A549 (cell line): ENCODE results near the gene FIBCD1. TPM values are rescaled to one million over a fixed set of nuclear protein-coding genes. Genes with fewer than 3 reads are reported as not detected.
"Not testable (repeated sequence)": the region's sequence is repeated elsewhere in the genome, so short reads cannot be mapped to it uniquely, and the experiment has no call there.

Source experiments
- ATAC-seq, 2 experiments: fragments of 200-7000 bp in 1 of 2; fragments of >200 bp in 1 of 2; cut with Nextera tagmentation in 1 of 2; cut with Tn5 transposase in 1 of 2; 3 replicates each; pipeline versions ENCODE4 v1.8.0 to v1.9.1; 2018 to 2020; ENCODE audit warnings: mild to moderate bottlenecking in 1 of 2, moderate library complexity in 1 of 2
- CTCF ChIA-PET: fragments of 300-600 bp; sonication (Branson Sonifier 250); formaldehyde crosslinking; extraction: SDS; loops from one replicate; lab custom pipeline; 2021; ENCODE audit warnings: antibody characterized with exemption, inconsistent platforms; lab: Yijun Ruan, JAX
- POLR2A ChIA-PET: fragments of 350-600 bp; formaldehyde crosslinking; extraction: SDS; loops from one replicate; lab custom pipeline; 2021; ENCODE audit warnings: antibody characterized with exemption, inconsistent platforms; lab: Yijun Ruan, JAX
- DNase-seq, 2 experiments: peaks; one replicate each; pipeline versions ENCODE4 v3.0.0 to v3.0.0-alpha.2; 2011 to 2016; ENCODE audit warnings: low read depth in 1 of 2, low spot score in 1 of 2
- FAIRE-seq: peaks from 2 replicates; lab custom pipeline; 2011; peaks lifted over from hg19 to GRCh38; lab: Jason Lieb, UNC
- H3K27ac ChIP-seq, 2 experiments: fragments of >200 bp; sonication (Bioruptor Twin); formaldehyde crosslinking; 3 replicates each; pipeline ENCODE4 v1.5.1; 2016 to 2017
- H3K4me1 ChIP-seq: fragments of >200 bp; sonication (Bioruptor Twin); formaldehyde crosslinking; 3 replicates; pipeline ENCODE4 v1.6.1; 2016
- H3K4me2 ChIP-seq: fragments of >200 bp; sonication (Bioruptor Twin); formaldehyde crosslinking; 3 replicates; pipeline ENCODE4 v1.6.1; 2016
- H3K4me3 ChIP-seq: fragments of >200 bp; sonication (Bioruptor Twin); formaldehyde crosslinking; 3 replicates; pipeline ENCODE4 v1.5.1; 2016
- H3K9me3 ChIP-seq: fragments of >200 bp; sonication (Bioruptor Twin); formaldehyde crosslinking; 3 replicates; pipeline ENCODE4 v1.6.1; 2016
- CHD4 ChIP-seq: fragments of 200-600 bp; sonication (generic); IDR thresholded peaks from 2 replicates; pipeline ENCODE4 v1.6.1; 2016; ENCODE audit warnings: antibody characterized with exemption, mild to moderate bottlenecking, borderline replicate concordance
- EHMT2 ChIP-seq: fragments of 200-600 bp; sonication (generic); IDR thresholded peaks from 2 replicates; pipeline ENCODE4 v1.6.1; 2016; ENCODE audit warnings: antibody characterized with exemption, low read depth, mild to moderate bottlenecking, moderate library complexity
- ELK1 ChIP-seq: fragments of 150-350 bp; IDR thresholded peaks from 2 replicates; pipeline ENCODE4 v1.6.1; 2014; ENCODE audit warnings: low read depth, mild to moderate bottlenecking, low read length
- FOSB ChIP-seq: fragments of 250-450 bp; sonication (Bioruptor Pico); IDR thresholded peaks from 2 replicates; pipeline ENCODE4 v1.5.0; 2020; ENCODE audit warnings: mild to moderate bottlenecking, moderate library complexity
- FOSL2 ChIP-seq, 2 experiments: fragments of 450-650 bp in 1 of 2; fragments of >200 bp in 1 of 2; sonication (Bioruptor Twin) in 1 of 2; formaldehyde crosslinking; IDR thresholded peaks; 2 replicates each; pipeline versions ENCODE4 v1.5.0 to v1.6.1; 2016 to 2020; ENCODE audit warnings: mild to moderate bottlenecking in 1 of 2, moderate library complexity in 1 of 2
- HOXB5 ChIP-seq: fragments of 250-450 bp; sonication (Bioruptor Pico); IDR thresholded peaks from 2 replicates; pipeline ENCODE4 v1.5.0; 2020; ENCODE audit warnings: mild to moderate bottlenecking, moderate library complexity
- JUN ChIP-seq, 2 experiments: fragments of >200 bp; sonication (Bioruptor Twin); formaldehyde crosslinking; IDR thresholded peaks; 2 replicates in 1 of 2; 3 replicates in 1 of 2; pipeline ENCODE4 v1.6.1; 2016 to 2017
- KDM5A ChIP-seq: fragments of 200-600 bp; sonication (generic); IDR thresholded peaks from 2 replicates; pipeline ENCODE4 v1.6.1; 2016; ENCODE audit warnings: antibody characterized with exemption, mild to moderate bottlenecking
- MAZ ChIP-seq: fragments of 150-350 bp; IDR thresholded peaks from 2 replicates; pipeline ENCODE4 v1.6.1; 2014; ENCODE audit warnings: antibody characterized with exemption, low read depth, low read length, borderline replicate concordance
- NFE2L2 ChIP-seq: fragments of 150-350 bp; conservative IDR thresholded peaks from 2 replicates; pipeline ENCODE4 v1.6.1; 2014; ENCODE audit warnings: low read length
- NR3C1 ChIP-seq: fragments of >200 bp; sonication (Bioruptor Twin); formaldehyde crosslinking; IDR thresholded peaks from 3 replicates; pipeline ENCODE4 v1.6.1; 2017
- PBX3 ChIP-seq: IDR thresholded peaks from 2 replicates; pipeline ENCODE4 v1.6.1; 2012
- RFX5 ChIP-seq: fragments of 450-650 bp; IDR thresholded peaks from 2 replicates; pipeline ENCODE4 v1.7.1; 2014; ENCODE audit warnings: antibody characterized with exemption, mild to moderate bottlenecking, moderate library complexity
- SREBF2 ChIP-seq: fragments of 450-650 bp; IDR thresholded peaks from 2 replicates; pipeline ENCODE4 v1.6.1; 2014; ENCODE audit warnings: mild to moderate bottlenecking, moderate library complexity
- TP53 ChIP-seq: fragments of 250-450 bp; sonication (Bioruptor Pico); IDR thresholded peaks from 2 replicates; pipeline ENCODE4 v1.5.0; 2021; ENCODE audit warnings: mild to moderate bottlenecking, moderate library complexity
- USF2 ChIP-seq: fragments of 450-650 bp; IDR thresholded peaks from 2 replicates; pipeline ENCODE4 v1.6.1; 2014; ENCODE audit warnings: antibody characterized with exemption
- WGBS: methylation state at CpG from one replicate; pipeline ENCODE4 v1.1.6; 2017; ENCODE audit errors: missing lambda C conversion rate; 5-methylcytosine and 5-hydroxymethylcytosine counted together
- polyA plus RNA-seq, 4 experiments: library from polyadenylated mRNA; depleted of rRNA in 3 of 4; stranded (reverse); fragments of >200 nt; fragmentation: RNase III in 1 of 4; extraction: RNeasy Plus Mini Kit Qiagen cat#74134 plus additional on column Dnase treatment in 1 of 4; gene quantifications; 2 replicates in 3 of 4; 3 replicates in 1 of 4; pipeline ENCODE4 v1.2.3, GENCODE V29; 2011 to 2017

Gene FIBCD1
- polyA plus RNA-seq, 2 of the 4 experiments (the other 2 are of a cell fraction) = 4.8 to 4.9 TPM

- CTCF ChIA-PET = interaction anchor here (0.6 to 3.0 kb wide), 8 partner anchors 12 to 87 kb away, joined by 3 to 16 read pairs (median 5); no protein-coding TSS in a partner anchor
- POLR2A ChIA-PET = interaction anchor here (0.6 kb wide), 1 partner anchor 1247 kb away, joined by 3 read pairs; no protein-coding TSS in a partner anchor
- no peak for ATAC-seq
- Histone ChIP-seq H3K27ac (no peak overlapping the region), H3K4me2 (no peak overlapping the region), H3K9me3 (no peaks in the 10 kb centered on the region), H3K4me3 (no peak overlapping the region), H3K4me1 (no peaks in the 10 kb centered on the region)
- FAIRE-seq = no peak
- no peak for TF ChIP-seq MAZ
- TF ChIP-seq USF2 = no peak
- no peak for TF ChIP-seq NFE2L2
- no peak for TF ChIP-seq NR3C1
- TF ChIP-seq EHMT2 = no peak
- no peak for TF ChIP-seq ELK1
- no peak for TF ChIP-seq JUN (IDR thresholded peaks at IDR 0.05)
- TF ChIP-seq PBX3 = no peak
- no peak for TF ChIP-seq KDM5A
- TF ChIP-seq CHD4 = no peak
- no peak for TF ChIP-seq RFX5
- WGBS = 85% methylated on average over 35 of the region's 38 CpGs
- no peak for DNase-seq
Measured at GRCh38 chr9:130912932-130913598, 26.0 kb downstream of the FIBCD1 start.

GRCh38 chr9:130911254-130912049 lies 27.6 kb downstream of the FIBCD1 start:
- FAIRE-seq (no peak), ATAC-seq (no peak), DNase-seq (no peak)
- 69% methylated on average over 21 of the region's 26 CpGs for WGBS
- Histone ChIP-seq H3K4me2 (no peak overlapping the region), H3K27ac (no peak overlapping the region), H3K4me1 (no peaks in the 10 kb centered on the region), H3K4me3 (no peak overlapping the region), H3K9me3 (no peaks in the 10 kb centered on the region)
- POLR2A ChIA-PET = interaction anchor here (0.6 kb wide), 1 partner anchor 107 kb away, joined by 3 read pairs; no protein-coding TSS in a partner anchor
- CTCF ChIA-PET = interaction anchor here (0.8 to 1.9 kb wide), 8 partner anchors 16 to 212 kb away, joined by 3 to 7 read pairs (median 5); no protein-coding TSS in a partner anchor
- TF ChIP-seq HOXB5 (CRISPR knock-in tag) (no peak), FOSB (CRISPR knock-in tag) (no peak), USF2 (no peak), SREBF2 (no peak), TP53 (CRISPR knock-in tag) (no peak), FOSL2 (IDR thresholded peaks at IDR 0.05) (no peak), FOSL2 (CRISPR knock-in tag; IDR thresholded peaks at IDR 0.05) (no peak)

- POLR2A ChIA-PET, H3K4me2 ChIP-seq, DNase-seq, H3K4me1 ChIP-seq, H3K9me3 ChIP-seq, FAIRE-seq, H3K4me3 ChIP-seq, H3K27ac ChIP-seq, ATAC-seq: not testable (repeated sequence)
- CTCF ChIA-PET = interaction anchor here (0.8 to 1.9 kb wide), 7 partner anchors 16 to 211 kb away, joined by 3 to 7 read pairs (median 4); no protein-coding TSS in a partner anchor
- 83% methylated on average over 1 of the region's 1 CpG for WGBS
Measured at GRCh38 chr9:130910670-130911069, 28.4 kb downstream of the FIBCD1 start.

- CTCF ChIA-PET = interaction anchor here (0.6 to 1.9 kb wide), 5 partner anchors 15 to 1253 kb away, joined by 3 to 7 read pairs (median 3); no protein-coding TSS in a partner anchor
- DNase-seq, FAIRE-seq, POLR2A ChIA-PET, H3K4me3 ChIP-seq, H3K4me1 ChIP-seq, H3K4me2 ChIP-seq, H3K27ac ChIP-seq, ATAC-seq, H3K9me3 ChIP-seq: not testable (repeated sequence)
- WGBS = 79% methylated on average over 12 of the region's 27 CpGs
Measured at GRCh38 chr9:130910041-130910440, 29.0 kb downstream of the FIBCD1 start.
